ENCODE data around the gene CCR3.
A peak's percentile ranks its signal among the peaks of the same experiment; 100 is the strongest.
"Not testable (repeated sequence)": the region's sequence is repeated elsewhere in the genome, so short reads cannot be mapped to it uniquely, and the experiment has no call there.

CCR3 gene

GRCh38 chr3:46242120-46242519, at the start of gene CCR3:
Gene CCR3 (plus strand): TSS chr3:46242460. CDS start chr3:46265159, 22,699 bp downstream.
- DNase-seq (ENCODE audit: low read depth in 2 of 2) = no peak

- no peak for DNase-seq (ENCODE audit: low read depth in 2 of 2)
Observed at GRCh38 chr3:46192939-46193338, 49.3 kb upstream of the CCR3 start.

GRCh38 chr3:46193436-46193835, 48.8 kb upstream of the CCR3 start:
- no peak for DNase-seq (ENCODE audit: low read depth in 2 of 2)

GRCh38 chr3:46194868-46195553, 47.2 kb upstream of the CCR3 start:
- DNase-seq (ENCODE audit: low read depth in 2 of 2) = no peak

GRCh38 chr3:46196261-46196957, 45.9 kb upstream of the CCR3 start:
- DNase-seq (ENCODE audit: low read depth in 2 of 2) = no peak

GRCh38 chr3:46200211-46200610, 42.0 kb upstream of the CCR3 start:
- no peak for DNase-seq (ENCODE audit: low read depth in 2 of 2)

GRCh38 chr3:46200790-46201189, 41.5 kb upstream of the CCR3 start:
- no peak for DNase-seq (ENCODE audit: low read depth in 2 of 2)

GRCh38 chr3:46202535-46202934, 39.7 kb upstream of the CCR3 start:
- DNase-seq (ENCODE audit: low read depth in 2 of 2) = no peak

GRCh38 chr3:46203681-46204080, 38.6 kb upstream of the CCR3 start:
- no peak for DNase-seq (ENCODE audit: low read depth in 2 of 2)

GRCh38 chr3:46205286-46205960, 36.8 kb upstream of the CCR3 start:
- DNase-seq (ENCODE audit: low read depth in 2 of 2) = no peak

- no peak for DNase-seq (ENCODE audit: low read depth in 2 of 2)
Observed at GRCh38 chr3:46206282-46207015, 35.8 kb upstream of the CCR3 start.

- DNase-seq (ENCODE audit: low read depth in 2 of 2) = not testable (repeated sequence)
Observed at GRCh38 chr3:46207514-46207913, 34.7 kb upstream of the CCR3 start.

- peak in 1 of 2 experiments; percentile 47 for DNase-seq (ENCODE audit: low read depth in 2 of 2)
Observed at GRCh38 chr3:46208167-46208704, 34.0 kb upstream of the CCR3 start, which contains the start of gene CCR1. Gene CCR1 (minus strand): TSS chr3:46208313. CDS start chr3:46204313, 4,000 bp downstream.

GRCh38 chr3:46209053-46209452, 33.2 kb upstream of the CCR3 start:
- no peak for DNase-seq (ENCODE audit: low read depth in 2 of 2)

GRCh38 chr3:46209746-46210470, 32.4 kb upstream of the CCR3 start:
- no peak for DNase-seq (ENCODE audit: low read depth in 2 of 2)

- no peak for DNase-seq (ENCODE audit: low read depth in 2 of 2)
Observed at GRCh38 chr3:46212101-46212500, 30.2 kb upstream of the CCR3 start.

GRCh38 chr3:46213201-46213600, 29.1 kb upstream of the CCR3 start:
- no peak for DNase-seq (ENCODE audit: low read depth in 2 of 2)

GRCh38 chr3:46214751-46215352, 27.4 kb upstream of the CCR3 start:
- no peak for DNase-seq (ENCODE audit: low read depth in 2 of 2)

GRCh38 chr3:46215810-46216414, 26.3 kb upstream of the CCR3 start:
- DNase-seq (ENCODE audit: low read depth in 2 of 2) = no peak

GRCh38 chr3:46218196-46218709, 24.0 kb upstream of the CCR3 start:
- no peak for DNase-seq (ENCODE audit: low read depth in 2 of 2)

Measured in stimulated activated CD4-positive, alpha-beta T cell treated with anti-CD3 and anti-CD28 coated beads, Interleukin-12 subunit alpha, Interleukin-12 subunit beta, amount 100 ng/mL, for 24 hours (primary cell).